Effector CD8-positive, alpha-beta T cell (primary cell): ENCODE measurements around the gene TMEM176B.
"Not testable (repeated sequence)": the region's sequence is repeated elsewhere in the genome, so short reads cannot be mapped to it uniquely, and the experiment has no call there.

Experiments used
- DNase-seq: peaks from one replicate; lab custom pipeline; 2025; lab: John Stamatoyannopoulos, UW

TMEM176B gene

DNA sequence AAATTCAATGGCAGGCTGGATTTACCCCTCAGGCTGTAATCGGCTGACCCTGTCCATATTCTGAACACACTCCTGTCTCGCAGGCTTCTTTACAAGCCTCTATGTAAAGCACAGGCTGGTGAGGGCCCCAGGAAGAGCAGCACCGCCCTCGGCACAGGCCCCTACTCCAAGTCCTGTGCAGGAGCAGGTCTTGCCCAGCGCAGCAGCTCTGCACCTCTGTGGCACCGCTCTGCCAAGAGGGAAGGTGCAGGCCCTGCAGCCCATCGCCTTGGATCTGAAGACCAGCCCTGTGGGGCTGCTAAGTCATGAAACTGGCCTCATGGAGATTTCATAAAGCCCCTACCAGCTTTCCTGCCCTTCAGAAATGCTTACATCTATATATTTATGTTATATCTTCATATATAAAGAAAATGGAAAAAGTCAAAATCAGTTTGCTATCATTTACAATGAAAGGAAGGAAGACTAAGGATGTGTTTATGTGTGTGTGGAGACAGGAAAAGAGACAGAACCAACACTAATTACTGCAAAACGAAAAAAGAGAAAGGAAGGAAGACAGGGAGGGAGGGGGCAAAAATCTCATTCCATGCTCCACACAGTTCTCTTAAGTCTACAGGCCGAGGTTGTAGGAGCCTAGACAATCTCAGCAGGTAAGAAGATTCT, 9.6 kb downstream of the TMEM176B start:
- no peak for DNase-seq

DNA sequence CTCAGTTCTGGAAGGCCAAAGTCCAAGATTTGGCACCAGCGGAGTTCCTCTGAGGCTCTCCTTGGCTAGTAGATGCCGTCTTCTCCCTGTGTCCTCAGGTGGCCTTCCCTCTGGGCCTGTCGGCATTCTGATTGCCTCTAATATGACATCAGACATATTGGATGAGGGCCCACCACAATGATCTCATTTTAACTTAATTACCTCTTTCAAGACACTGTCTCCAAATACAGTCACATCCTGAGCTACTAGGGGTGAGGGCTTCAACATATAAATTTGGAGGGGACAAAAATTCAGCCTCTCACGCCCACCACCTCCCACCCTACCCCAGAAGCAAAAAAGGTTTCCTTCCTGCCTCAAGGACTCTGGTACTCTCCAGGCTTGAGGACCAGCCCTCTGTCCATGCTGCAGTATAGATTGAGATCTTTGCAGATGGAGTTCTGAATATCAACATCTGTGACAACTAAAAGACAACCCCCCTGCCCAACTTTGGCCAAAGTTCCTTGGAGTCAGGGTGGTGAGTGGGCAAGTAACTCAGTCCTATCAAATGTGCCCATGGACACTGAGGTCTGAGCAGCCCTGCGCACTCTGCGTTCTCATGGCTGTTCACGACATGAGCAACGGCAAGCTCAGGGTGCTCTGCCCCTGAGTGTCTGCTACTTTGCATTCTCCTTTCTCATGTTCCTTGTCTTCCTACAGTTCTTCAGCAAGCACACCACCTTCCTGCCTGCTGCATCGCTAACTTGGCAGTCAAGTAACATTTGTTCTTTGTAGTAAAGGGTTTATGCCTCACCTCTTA, 11.5 kb downstream of the TMEM176B start:
- no peak for DNase-seq

DNA sequence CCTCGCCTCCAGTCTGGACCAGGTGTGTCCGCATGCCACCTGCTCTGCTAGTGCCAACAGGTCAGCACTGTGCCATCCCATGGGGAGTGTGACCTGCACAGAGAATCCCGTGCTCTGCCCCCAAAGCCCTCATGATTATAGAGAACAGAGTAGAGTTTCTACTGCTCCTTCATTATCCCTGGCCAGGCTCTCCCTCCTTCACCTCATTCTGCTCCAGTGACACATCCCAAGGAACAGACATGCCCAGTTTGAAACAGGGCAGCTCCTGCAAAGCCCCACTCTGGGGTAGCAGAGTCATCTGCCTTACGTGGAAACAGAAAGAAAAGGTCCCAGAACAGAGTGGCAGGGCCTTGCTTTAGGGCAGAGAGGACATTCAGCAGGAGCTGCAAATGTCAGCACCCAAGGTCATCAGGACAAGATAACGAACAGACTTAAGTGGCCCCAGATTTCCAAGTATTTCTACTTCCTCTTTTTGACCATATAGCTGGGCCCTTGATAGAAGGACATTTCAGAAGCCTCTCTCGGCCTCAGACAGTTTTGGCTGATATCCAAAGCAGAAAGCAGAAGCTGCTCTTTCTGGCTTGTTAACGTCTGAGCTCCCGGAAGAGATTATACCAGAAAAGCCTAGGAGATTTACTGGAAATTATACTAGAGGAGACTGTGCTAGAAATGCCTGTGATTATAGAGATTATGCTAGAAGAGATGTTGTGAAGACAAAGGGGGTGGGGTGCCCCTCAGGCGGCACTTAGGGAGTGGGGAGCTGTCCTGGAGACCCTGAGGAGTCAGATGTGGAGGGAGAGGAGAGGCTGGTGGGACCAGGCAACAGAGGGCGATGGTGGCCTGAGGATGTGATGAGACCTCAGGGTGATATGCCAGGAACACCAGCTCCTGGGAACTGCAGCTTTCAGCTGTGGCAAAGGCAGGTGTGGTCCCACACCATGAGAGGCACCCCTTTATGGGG, 12.6 kb downstream of the TMEM176B start:
- no peak for DNase-seq

DNA sequence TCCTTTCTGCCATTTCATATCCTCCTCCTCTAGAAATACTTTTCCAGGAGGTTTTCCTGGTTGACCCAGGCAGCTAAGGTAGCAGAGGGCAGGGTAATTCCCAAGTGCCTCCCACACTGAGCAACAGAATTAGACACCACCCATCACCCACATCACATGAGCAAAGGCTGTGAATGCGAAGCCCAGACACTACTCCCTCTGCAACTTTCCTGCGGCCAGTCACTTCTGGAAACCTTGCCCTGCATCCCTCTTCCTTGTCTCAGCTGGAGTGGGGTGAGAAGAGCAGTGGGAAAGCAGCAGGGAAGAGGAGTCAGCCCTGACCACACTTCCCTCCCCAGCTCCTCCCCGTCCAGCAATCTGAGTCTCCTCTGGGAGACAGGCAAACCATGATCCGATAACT, 15.2 kb downstream of the TMEM176B start:
- DNase-seq, result no peak

DNA sequence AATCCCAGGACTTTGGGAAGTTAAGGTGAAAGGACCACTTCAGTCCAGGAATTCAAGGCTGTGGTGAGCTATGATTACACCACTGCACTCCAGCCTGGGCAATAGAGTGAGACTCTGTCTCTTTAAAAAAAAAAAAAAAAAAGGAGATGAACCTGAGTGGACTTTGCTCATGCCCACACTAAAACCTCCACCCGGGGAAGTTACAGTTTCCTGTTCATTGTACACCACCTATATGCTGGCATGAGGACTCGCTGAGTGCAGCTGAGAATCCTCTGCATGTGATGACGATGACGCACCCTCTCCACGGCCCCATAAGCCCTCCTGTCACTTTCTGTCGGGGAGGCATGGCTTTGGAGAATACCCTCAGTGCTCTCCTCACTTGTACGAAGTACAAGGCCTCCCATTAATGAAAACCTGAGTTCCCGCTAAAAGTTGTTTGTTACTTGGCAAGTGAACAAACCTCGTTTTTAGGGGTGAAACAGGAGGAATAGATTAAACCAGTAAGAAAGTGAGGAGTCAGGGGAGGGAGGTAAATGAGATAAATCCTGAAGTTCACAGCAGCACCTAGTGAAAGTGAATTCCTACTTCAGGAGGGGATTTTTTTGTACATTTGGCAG, 15.9 kb downstream of the TMEM176B start:
- no peak for DNase-seq

DNA sequence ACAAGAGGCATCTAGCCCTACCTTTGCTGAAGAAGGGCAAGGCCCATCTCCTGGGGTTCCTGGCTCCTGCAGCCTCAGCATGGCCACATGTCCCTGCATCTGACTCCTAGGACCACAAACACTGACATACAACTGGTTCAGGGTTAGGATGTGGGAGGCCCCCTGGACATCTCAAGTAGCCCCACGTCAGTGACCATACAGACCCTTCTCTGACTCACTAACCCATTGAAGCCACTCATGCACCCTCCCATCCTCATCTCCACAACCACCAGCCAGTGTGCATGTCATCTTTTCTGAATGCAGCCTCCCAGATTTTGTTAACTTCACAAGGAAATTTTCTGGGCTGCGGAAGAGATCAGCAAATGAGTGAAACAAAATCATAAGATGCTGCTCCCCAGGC, 18.2 kb downstream of the TMEM176B start:
- no peak for DNase-seq

DNA sequence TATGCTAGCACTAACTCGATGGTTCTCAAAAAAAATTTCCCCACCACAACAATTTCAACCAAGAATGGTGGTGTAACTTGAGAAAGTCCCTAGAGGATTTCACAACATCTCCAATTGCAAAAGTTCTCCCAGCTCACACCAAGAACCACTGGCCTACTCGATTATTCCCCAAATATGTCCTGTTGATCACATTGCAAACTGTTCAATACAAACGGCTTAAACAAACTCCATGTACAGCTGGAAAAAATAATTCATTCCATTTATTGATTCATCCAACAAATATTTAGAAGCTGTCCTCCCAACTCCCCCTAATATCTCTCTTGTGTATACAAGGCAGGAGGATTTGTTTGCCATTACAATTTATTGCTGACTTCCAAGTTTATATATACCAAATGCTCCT, 19.1 kb downstream of the TMEM176B start:
- DNase-seq, result no peak

DNA sequence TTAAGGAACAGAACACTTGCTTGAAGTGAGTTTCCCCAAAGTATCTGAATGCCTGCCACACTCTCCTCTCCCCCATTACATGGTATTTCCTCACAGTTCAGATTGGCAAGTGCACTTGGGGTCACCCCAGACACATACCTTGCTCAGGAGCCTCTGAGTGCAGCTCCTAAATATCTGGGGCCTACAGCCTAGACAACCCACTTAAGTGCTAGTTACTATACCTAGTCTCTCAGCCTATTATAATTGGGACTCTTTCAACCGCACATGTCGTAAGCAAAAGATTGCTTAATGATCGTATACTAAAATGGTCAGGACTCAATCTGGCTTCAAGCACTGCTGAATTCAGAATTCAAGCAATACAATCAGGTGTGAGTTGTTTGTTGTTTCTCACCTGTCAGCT, 19.9 kb downstream of the TMEM176B start:
- no peak for DNase-seq

DNA sequence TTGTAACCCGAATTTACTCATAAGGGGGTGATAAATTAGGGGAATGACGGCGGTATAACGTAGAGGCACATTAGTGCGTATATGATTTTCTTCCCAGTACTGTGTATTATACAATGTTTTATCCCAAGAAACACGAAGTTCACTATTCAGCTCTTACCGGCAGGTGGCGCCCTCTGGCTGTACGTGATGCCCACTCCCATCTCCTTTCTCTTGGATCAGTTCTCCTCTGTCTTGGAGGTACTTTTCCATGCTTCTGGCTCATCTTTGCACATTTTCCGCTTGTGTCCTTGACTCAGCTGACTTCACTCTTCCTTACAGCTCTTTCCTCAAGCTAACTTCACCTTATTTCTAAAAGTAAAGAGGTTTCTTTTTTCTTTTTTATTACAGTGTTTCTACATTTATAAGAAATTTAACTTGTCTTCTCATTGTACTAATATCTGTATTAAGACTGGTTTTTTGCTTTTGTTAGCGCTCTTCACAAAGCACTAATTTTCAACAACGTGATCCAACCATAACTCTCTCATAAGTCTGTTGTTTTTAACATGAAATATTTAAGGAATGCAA, 21.3 kb downstream of the TMEM176B start:
- peak; percentile 56 for DNase-seq

DNA sequence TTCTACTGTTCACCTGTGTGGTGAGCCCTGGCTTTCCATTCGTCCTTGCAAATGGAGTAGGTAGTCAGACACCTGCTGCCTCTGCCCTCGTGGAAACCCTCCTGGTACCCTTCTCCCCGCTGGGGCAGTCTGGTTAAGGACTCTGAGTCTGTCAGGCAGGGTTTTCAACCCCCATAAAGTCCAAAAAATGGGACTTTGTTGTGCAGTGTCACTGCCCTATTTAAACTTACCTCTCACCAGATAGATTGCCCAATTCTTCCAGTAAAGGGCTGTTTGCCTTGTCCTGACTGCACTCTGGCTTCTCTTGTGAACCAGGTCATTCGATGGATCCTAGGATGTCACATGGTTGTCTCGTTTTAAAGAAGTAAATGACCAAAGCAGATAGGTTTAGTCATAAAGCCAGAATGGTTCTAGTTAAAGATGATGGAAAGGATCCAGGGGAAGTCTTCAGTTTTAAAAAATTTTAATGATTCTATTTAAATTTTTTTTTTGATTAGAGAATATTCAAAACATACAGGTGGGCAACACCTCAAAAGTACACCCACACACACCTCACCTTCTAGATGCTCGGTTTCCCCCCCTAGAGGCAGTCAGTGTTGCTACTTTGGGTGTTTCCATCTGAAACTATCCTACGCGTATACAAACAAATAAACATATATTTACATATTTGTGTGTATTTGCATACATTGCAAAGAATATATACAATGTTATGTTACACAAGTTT, 22.0 kb downstream of the TMEM176B start:
- DNase-seq, result no peak

DNA sequence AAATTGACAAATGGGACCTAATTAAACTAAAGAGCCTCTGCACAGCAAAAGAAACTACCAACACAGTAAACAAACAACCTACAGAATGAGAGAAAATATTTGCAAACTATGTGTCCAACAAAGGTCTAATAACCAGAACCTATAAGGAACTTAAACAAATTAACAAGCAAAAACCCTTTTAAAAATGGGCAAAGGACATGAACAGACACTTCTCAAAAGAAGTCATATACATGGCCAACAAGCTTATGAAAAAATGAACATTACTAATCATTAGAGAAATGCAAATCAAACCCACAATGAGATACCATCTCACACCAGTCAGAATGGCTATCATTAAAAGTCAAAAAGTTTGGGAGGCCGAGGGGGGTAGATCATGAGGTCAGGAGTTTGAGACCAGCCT, 26.0 kb downstream of the TMEM176B start:
- not testable (repeated sequence) for DNase-seq

DNA sequence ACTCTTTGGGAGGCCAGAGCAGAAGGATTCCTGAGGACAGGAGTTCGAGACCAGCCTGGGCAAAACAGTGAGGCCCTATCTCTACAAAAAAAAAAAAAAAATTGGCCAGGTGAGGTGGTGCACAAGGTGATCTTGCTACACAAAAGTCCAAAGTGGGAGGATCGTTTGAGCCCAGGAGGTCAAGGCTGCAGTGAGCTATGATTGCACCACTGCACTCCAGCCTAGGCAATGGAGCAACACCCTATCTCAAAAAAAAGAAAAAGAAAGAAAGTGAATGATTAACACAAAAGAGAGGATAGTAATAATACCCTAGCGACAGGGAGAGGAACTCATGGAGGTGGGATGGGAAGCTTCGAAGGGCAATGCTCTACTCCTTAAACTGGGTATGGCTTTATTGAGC, 30.4 kb downstream of the TMEM176B start:
- no peak for DNase-seq

DNA sequence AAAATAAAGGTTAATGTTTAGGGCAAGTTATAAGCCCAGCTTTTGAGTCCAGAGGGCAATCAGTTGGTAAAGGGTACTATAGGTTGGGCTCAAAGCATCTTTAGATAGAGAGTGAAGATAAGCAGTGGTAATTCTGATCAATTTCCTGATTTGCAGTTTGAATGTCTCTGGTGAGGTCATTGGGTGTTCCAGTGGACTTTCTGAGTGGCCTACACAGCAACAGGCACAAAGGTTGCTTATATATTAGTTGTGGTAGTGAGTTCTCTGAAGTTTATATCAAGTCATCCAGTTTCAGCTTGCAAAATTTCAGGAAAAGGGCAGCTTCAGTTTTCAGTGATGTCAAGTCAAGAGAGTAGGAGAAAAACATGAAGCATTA, 33.8 kb downstream of the TMEM176B start:
- DNase-seq, result no peak

DNA sequence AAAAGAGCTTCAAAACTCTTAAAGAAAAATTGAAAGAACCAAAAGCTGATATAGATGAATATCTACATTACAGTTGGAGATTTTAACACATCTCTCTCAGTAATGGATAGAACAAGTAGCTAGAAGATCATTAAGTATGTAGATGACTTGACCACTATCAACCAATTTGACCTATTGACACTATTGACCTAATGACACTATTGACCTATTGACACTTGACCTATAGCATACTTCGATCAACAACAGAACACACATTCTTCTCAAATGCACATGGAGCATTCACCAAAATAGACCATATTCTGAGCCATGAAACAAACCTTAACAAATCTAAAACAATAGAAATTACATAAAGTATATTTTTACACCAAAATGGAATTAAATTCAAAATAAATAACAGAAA, 40.7 kb downstream of the TMEM176B start:
- no peak for DNase-seq

DNA sequence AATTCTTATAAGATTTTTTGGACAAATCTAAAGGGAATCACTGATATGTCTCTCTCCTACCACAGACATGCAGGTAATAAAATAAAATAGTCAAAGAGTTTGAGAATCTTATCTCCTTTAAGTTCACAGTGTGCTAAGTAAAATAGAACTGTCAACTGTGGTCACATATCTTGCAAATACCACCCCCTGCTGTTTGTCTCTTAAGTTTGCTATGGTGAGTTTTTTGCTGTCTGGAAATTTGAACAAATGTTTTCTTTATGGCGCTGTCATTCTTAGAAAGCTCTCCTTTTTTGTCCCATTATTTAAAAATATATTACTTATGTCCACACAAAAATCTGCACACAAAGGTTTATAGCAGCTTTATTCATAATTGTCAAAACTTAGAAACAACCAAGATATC, 43.3 kb downstream of the TMEM176B start:
- no peak for DNase-seq

DNA sequence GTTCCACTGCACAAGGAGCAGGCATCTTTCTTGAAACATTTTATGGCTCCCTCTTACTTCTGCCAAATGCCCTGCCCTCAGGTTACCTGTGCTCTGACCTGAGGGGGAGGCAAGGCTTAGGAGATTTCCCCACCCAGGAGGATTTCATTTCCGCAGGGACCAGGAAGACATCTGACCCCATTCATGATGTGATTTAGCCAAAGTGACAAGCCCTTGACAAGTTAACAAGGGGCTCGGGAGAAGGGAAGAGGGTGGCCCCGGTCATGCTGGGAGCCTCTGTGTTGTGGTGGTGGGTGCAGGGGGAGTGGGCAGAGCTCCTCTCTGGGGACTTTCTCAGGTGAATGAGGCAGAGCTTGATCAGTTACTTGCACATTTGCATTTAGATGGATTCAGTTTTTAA, 44.0 kb downstream of the TMEM176B start:
- DNase-seq, result peak; percentile 11

DNA sequence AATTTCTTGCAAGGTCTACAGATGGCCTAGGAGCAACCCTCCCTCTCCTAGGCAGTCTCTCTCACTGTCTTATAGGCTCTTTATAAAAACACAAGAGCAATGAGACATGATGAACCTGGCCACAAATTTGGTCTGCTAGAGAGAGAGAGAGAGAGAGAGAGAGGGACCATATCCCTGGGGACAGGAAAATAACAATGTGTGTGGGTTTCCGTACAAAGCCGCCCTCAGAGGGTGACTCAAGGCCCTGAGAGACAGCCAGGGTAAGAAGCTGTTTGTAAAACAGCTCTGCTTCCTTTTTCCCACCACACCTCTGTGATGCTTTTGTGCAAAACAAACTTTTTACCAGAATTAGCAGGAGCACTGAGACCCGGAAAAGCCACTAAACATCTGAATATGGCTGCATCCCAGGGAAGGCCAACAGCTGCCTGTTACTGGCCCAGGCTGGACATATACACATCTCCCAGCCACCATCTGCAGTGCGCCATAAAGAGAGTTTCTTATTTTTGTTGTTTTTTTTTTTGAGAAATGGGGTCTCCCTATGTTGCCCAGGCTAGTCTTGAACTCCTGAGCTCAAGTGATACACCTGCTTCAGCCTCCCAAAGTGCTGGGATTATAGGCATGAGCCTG, 44.6 kb downstream of the TMEM176B start:
- DNase-seq, result peak; percentile 24

DNA sequence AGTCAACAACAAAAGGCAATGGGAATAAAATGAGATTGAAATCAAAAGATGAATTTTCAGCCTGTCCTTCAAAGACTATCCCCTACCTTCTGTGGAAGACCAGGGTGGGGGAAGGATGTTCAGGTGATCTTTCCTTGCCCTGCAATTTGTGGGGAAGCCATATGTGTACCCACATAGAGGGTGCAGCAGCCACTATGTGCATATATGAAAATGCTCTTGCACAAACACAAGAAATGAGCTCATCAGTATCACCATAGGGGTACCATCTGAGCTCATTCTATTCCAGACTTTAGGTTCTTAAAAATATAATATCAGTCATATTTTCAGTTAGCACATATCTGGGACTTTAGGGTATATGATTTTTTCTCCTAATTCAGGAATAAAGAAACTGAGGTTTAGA, 45.2 kb downstream of the TMEM176B start:
- no peak for DNase-seq

DNA sequence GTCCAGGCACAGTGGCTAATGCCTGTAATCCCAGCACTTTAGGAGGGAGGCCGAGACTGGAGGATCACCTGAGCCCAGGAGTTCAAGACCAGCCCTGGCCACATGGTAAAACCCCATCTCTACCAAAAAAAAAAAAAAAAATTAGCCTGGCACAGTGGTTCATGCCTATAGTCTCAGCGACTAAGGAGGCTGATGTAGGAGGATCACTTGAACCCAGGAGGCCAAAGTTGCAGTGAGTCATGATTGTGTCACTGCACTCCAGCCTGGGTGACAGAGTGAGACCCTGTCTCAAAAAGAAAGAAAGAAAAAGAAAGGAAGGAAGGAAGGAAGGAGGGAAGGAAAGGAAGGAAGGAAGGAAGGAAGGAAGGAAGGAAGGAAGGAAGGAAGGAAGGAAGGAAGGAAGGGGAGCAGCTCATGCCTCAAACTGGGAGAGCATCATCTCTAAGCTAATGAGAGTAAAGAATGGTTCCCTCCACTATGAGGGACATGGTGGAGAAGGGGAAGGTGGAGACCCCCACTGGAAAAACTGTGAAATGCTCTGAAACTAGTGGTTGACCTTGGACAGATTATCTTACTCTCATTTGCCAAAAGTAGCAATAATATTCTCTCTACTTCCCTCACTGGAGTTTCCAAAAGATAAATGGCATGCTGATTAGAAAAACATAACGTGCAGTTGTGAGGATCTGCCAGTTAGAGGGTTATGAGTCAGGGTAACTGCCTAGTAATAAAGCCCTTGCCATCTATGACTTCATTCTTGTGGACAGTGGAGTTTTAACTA, 46.1 kb downstream of the TMEM176B start:
- no peak for DNase-seq

DNA sequence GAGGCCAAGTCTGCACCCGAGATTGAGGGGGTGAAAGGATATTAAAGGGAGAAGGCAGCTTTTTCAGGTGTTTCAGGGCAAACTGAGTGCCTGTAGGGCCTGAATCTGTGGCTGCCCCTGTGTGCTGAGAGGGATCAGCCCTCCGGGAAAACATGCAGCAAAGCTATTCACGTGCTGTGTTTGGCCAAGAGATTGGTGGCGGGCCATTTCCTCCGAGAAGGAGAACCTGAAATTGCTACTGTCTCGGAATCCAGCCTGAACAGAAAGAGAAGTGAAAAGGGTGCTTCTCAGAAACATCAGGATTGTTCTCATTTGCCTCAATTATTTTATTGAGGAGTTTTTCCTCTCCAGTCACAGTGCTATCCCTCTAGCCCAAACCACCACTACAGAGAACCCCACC, 46.9 kb downstream of the TMEM176B start:
- no peak for DNase-seq
